HG02678 (cell line): ENCODE results near the gene SAMD11.
"Not testable (repeated sequence)": the region's sequence is repeated elsewhere in the genome, so short reads cannot be mapped to it uniquely, and the experiment has no call there.

Source experiments
- ATAC-seq: cut with Tn5 transposase; IDR thresholded peaks from one replicate; pipeline ENCODE4 v1.9.1; 2021; ENCODE audit warnings: mild to moderate bottlenecking, moderate library complexity; ENCODE audit not compliant: unreplicated experiment

The SAMD11 gene

DNA sequence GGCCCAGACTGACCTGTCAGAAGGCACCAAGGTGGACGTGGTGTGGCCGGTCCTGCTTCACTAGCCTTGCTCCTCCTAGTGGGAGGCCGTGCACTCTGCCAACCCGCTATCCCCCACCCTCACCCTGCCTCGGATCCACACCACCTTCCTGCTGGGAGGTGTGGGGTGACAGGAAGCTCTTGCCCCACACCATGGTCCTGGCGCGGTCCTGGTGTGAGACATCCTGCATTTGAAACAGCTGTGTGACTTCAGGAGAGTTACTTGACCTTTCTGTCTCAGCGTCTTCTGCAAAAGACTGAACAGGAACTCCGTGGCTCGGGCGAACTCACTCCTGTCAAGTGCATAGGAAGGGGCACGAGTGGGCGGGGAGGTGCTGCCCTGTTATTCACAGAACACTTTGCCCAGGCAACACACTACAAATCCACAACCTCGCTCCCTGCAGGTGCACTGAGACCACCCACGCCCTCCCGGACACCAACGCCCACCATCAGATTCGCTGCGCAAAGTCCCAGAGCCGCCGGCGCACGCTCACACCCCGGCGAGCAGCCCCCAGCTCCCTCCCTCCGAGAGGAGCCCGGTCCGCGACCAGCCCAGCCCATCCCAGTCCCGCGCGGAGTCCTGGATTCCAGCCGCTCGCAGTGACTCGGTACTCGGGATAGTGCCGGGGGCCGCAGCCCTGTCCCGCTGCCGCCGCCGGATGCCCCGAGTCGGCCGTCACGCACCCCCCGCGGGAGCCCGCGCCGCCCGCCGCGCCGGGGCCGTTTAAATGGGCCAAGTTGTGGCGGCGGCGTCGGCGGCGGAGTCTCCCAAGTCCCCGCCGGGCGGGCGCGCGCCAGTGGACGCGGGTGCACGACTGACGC is at the start of gene SAMD11:
TSS of gene SAMD11 (plus strand) at position 793 of the 860 bp plus-strand sequence. CDS start 509 bp downstream, outside the sequence.
- ATAC-seq: no peak

DNA sequence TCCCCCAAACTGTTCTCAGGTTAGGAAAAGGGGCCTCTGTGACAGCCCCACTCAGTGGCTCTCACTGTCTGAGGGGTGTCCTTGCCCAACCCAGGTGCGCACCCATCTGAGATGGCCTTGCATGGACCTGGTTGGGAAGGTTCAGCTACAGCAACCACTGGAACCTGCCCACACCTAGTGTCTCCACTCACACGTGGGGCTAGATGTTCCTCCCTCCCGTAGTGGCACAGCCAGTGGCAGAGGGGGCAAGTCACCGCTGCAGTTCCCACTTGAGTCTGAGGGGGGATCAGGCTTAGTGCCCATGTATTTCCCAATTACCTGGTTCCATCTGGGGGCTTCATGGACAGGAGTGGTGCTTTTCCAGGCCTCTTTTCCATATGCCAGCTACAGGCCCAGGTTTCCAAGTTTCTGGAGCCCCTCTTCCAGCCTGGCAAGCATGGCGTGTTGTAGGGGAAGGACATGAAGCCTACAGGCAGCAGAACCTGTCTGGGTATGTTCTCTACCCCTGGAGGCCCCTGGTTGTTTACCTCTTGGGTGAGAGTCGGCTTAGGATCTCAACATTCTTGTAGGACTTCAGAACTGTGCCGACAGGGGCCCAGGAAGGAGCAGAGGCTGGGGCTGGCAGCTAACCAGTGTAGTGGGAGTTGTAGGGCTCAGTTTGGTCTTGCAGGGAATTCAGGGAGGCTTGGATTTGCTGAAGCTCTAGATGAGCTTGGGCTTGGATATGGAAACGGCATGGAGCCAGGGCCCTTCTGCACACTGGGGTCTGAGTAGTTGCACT is 47.1 kb upstream of the SAMD11 start:
- not testable (repeated sequence) for ATAC-seq

- ATAC-seq: not testable (repeated sequence)
Measured at GRCh38 chr1:877209-877986, 46.3 kb upstream of the SAMD11 start.

DNA sequence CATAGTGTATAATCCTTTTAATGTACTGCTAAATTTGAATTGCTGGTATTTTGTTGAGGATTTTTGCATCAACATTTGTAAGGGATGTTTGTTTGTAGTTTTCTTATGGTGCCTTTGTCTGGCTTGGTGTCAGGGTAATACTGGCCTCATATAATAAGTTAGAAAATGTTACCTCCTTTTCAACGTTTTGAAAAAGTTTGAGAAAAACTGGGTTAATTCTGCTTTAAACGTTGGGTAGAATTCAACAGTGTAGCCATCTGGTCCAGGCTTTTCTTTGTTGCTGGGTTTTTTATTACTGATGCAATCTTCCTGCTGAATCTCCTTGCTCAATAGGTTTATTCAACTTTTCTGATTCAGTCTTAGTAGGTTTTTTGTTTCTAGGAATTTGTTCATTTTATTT is 43.2 kb upstream of the SAMD11 start:
- not testable (repeated sequence) for ATAC-seq

DNA sequence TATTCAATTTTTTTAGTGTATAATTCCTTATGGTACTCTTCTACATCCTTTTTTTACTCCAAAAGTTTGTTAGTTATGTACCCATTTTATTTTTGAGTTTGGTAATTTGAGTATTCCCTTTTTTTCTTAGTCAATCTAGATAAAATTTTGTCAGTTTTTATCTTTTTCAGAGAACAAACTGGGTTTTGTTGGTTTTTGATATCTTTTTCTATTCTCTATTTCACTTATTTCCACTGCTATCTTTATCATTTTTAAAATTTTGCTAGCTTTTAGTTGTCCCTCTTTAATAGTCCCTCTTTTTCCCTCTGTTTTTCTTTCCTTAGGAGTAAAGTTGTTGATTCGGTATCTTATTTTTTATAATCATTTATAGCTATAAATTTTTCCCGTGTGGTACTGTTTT is 42.8 kb upstream of the SAMD11 start:
- not testable (repeated sequence) for ATAC-seq

GRCh38 chr1:886311-886710 is 37.4 kb upstream of the SAMD11 start:
- no peak for ATAC-seq

GRCh38 chr1:886760-887159 is 37.0 kb upstream of the SAMD11 start:
- ATAC-seq: no peak

DNA sequence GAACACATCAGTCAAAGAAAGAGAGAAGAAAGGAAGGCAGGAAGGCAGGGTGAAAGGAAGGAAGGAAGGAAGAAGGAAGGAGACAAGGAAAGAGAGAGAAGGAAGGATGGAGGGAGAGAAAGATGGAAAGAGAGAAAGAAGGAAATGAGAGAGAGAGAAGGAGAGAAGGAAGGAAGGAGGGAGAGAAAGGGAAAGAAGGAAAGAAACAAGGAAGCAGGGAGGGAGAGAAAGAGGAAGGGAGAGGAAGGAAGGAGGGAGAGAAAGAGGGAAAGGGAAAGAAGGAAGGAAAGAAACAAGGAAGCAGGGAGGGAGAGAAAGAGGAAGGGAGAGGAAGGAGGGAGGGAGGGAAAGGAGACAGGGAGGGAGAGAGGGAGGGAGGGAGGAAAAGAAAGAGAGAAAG is 35.4 kb upstream of the SAMD11 start:
- no peak for ATAC-seq

- ATAC-seq: not testable (repeated sequence)
Measured at GRCh38 chr1:889774-890173, 33.9 kb upstream of the SAMD11 start.

- not testable (repeated sequence) for ATAC-seq
Measured at GRCh38 chr1:890234-890633, 33.5 kb upstream of the SAMD11 start.

- ATAC-seq: no peak
Measured at GRCh38 chr1:890661-891060, 33.1 kb upstream of the SAMD11 start.

DNA sequence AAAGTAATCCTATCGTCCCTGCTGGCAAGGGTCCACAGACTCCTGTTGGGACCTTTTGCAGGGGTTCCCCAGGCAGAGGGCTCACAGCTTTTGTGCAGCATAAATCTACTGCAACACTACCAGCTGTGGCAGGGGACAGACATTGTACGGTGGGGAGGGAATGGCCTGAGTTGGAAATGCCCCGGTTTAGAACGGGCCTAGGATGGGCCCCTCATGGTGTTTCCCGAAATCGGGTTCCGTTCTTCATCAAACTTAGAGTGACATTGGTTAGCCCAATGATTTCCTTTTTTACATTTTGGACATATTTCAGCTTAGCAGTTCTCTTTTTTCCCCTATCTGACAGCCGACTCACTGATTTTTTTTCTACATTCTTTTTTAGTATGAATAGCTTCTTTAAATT is 26.5 kb upstream of the SAMD11 start:
- no peak for ATAC-seq

- ATAC-seq: not testable (repeated sequence)
Measured at GRCh38 chr1:897951-898350, 25.8 kb upstream of the SAMD11 start.

DNA sequence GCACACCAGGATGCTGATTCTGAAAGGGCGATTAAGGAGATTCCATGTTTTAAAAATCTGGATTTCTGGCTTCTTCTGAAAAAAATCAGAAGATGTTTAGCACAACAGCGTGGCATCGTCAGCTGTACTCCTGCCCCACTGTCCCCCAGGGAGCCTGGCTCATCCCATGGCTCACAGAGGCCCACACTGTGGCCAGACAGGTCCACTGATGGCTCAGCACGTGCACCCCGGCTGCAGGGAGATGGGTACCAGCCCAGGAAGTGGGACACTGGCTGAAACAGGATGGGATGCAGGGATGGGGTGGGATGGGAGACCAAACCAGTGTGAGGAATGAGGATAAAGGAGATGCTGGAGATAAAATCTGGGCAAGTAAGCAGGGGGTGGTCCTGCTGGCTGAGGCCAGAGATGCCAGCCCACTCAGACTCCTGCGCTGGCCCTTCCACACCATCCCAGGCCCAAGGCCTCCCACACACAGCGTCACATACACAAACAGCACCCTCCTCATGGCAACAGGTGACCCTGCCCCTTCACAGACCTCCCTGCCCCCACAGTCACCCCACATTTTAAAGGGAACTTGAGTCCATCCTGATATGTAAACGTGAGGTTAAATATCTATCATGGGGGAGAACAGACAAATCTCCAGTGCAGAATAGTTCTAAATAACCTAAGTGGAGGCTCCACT is 23.9 kb upstream of the SAMD11 start:
- ATAC-seq: no peak

GRCh38 chr1:901108-901859 is 22.4 kb upstream of the SAMD11 start:
- ATAC-seq: no peak

DNA sequence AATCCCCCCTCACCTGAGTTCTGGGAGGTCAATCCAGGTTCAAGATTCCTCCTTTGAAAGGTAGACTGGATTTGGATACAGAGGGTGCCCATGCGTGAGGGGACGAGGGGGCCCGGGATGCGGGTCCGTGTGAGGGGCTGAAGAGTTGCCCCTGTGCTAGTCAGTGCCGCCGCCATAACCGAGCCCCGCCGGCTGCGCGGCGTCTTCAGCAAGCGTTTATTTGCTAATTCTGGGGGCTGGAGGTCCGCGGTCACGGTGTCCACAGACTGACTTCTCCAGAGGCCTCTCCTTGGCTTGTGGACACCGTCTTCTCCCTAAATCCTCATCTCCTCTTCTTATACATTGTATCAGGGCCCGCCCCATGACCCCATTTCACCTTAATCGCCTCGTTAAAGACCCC is 20.9 kb upstream of the SAMD11 start:
- ATAC-seq: no peak

- no peak for ATAC-seq
Measured at GRCh38 chr1:903305-903704, 20.4 kb upstream of the SAMD11 start.

DNA sequence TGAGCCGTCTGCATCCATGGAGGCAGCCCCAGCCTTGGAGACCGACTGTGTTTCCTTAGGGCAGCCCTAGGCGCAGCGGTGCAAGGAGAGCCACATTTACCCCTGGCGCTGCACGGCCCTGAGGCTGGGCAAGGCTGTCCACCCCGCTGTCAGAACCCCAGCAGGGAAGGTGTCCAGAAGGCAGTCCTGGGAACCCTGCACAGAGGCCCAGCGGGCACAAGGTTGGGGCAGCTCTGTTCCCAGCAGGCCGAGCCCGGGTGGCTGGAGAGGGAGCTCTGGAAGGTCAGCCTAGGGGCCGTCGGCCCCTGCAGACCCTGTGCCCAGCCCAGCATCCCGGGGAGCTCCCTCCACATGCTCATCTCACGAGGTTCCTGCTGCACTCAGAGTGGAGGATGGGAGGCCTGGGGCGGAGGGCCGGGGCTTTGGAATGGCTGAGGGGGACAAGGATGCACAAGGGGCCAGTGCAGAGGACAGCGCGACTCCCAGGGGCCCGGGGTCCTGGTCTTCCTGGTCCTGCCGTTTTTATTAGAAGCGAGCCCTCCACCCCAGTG is 19.9 kb upstream of the SAMD11 start:
- ATAC-seq: no peak

GRCh38 chr1:904310-904950 is 19.3 kb upstream of the SAMD11 start:
- peak; percentile 44 for ATAC-seq
